ENCODE measurements around the gene CXorf58.

CXorf58 gene

DNA sequence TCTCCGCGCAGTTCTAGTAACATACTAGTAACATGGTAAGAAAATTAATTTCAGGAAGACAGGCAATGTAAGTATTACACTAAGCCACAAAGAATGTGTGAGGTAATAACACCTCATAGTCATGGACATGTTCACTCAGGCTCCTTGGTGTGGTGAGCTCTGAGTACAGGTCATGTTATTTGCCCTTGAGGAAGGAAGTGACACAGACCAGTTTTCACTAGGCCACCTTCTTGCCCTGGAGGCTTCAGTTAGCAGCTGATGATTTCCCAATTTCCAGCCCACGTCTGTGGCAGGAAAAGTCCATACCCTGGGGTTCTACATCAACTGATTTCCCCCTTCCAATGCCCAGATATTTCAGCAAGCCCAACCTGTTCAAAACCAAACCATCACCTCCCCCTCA, 6.7 kb upstream of the CXorf58 start:
- peak; percentile 19 for DNase-seq (ENCODE audit: low spot score)

DNA sequence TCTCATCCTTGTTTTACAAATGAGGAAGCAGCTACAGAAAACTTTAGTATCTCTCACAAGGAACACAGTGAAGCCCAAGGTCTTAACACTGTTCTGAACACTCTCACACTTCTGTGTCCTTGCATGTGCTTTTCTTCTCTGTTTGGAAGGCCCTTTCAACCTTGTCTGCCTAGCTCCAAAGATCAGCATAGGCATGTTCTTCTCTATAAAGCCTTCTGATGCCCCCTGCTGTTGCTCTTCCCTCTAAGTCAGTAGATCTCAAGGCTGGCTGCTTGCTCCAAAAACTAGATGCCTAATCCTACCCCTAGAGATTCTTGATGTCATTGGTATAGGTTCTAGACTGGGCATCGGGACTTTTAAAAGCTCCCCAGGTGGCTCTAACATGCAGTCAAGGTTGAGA, 6.0 kb upstream of the CXorf58 start:
- DNase-seq (ENCODE audit: low spot score) = peak; percentile 70

DNA sequence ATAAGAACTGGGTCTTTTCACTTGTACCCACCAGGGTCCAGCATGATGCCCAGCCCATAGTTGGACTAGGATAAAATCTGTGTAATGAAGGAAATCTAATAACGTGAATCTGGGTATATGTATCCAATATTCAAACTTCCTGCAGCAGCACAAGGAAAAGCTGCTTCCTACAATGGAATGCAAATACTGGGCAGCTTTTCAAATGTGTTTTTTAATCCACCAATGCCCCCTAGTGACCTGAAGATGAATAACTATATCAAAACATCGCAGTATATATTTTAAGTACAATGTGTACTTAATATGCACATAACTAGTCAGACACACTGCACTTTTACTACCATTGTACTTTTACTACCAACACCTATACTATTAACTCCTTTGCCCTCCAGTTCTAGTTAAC, 5.4 kb upstream of the CXorf58 start:
- DNase-seq (ENCODE audit: low spot score) = peak; percentile 74

DNA sequence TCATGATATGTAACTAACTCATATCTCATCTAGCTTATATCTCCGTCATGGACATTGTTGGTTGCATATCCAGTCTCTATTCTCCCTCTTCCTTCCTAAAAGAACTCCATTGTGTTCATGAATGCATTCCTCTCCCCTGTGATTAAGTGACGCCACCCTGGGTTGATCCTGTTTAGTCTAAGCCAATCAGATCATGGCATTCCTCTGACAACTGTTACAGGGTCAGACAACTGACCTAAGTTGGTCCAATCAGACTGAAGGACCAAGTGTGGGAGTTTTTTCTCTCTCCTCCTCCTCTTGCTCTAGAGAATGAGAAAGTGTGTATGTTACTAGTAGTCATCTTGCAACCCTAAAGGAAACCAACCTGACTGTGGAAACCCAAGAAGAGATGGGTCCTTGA, 3.7 kb upstream of the CXorf58 start:
- no peak for DNase-seq (ENCODE audit: low spot score)

DNA sequence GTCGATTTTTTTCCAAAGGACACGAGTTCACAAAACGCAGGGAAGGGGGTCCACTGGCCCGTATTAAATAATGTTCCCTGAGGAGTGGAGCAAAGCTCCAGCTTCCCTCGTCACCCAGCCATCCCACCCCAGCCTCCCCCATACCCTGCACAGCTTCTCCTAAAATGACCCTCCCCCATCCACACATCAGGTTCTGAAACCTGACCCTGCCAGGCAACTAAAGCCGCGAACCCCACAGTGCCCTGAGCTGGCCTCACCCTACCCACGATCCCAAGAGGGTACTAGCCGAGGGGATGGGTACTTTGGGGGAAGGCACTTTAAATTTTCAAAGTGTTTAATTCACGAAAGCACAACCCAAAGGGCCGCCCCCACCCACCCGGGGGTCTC, 702 bp upstream of the CXorf58 start:
- no peak for DNase-seq (ENCODE audit: low spot score)

DNA sequence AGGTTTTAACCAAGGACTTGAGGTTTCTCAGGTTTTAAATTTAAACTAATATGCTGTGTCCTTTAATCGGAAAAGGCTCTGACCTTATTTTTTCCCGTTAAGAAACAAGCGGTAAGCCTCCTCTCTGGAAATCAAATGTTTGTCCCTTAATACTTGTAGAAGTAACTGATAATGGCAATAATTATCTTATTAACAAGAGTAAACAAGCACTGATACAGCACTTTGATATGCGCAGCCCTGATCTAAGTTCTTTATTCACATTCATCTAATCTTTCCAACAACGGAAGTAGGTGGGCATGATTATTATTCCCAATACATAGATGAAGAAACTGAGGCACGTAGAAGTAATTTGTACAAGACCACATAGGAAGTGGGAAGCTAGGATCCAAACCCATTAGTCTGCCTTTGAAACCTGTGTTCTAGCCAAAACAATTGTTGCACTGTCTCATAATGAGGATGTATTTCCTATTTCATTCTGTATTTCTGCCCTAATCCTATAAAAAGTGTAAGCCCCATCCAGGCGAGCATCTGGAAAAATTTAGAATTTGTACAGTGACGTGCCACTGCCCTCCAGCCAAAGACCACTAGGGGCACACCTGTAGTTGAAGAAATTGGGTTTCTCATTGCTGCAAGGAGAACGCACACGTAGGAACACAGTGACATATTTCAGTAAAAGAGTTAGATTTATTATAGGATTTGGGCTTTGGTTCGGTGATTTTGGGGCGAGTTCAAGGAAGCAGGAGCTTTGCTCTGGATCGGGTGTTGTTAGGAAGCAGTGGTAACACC, 606 bp downstream of the CXorf58 start:
- DNase-seq (ENCODE audit: low spot score) = peak; percentile 16

DNA sequence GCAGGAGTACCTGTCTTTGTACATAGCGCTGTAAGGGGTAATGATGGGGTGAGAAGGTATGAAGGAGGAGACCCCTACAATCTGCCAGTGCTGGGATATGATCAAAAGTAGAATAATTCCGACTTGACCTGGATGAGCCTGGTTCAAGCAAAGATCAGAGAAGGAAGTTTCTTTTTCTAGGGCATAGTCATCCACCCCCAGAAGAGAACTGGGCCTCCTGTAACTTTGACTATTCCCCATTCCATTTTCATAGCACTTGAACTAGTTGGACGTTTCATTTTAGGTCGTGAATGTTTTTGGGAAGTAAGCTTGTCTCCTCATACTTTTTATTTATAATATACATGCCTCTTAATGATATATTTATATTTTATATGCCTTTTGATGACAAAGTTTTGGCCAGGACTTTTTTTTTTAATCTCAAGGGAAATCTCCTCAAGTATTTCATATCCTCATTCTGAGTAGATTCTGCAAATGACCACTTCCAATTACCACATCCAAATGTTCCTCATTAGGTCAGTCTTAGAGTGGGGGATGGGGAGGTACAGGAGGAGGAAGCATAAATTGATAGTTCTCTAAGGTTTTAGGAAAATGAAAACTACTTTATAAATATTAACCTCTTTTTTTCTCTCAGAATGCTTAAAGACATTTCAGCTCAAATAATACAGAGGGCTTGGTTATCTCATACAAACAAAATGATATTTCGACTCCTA, 3.5 kb downstream of the CXorf58 start:
- no peak for DNase-seq (ENCODE audit: low spot score)

DNA sequence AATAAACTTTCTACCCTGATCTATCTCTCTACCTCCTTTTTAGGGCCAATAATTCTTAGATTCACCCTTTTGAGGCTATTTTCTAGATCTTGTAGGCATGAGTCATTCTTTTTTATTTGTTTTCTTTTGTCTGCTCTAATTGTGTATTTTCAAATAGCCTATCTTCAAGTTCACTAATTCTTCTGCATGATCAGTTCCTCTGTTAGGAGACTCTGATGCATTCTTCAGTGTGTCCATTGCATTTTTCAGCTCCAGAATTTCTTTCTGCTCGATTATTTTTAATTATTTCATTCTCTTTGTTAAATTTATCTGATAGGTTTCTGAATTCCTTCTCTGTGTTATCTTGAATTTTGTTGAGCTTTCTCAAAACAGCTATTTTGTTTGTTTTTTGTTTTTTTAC, 11.3 kb downstream of the CXorf58 start:
- no peak for DNase-seq (ENCODE audit: low spot score)

DNA sequence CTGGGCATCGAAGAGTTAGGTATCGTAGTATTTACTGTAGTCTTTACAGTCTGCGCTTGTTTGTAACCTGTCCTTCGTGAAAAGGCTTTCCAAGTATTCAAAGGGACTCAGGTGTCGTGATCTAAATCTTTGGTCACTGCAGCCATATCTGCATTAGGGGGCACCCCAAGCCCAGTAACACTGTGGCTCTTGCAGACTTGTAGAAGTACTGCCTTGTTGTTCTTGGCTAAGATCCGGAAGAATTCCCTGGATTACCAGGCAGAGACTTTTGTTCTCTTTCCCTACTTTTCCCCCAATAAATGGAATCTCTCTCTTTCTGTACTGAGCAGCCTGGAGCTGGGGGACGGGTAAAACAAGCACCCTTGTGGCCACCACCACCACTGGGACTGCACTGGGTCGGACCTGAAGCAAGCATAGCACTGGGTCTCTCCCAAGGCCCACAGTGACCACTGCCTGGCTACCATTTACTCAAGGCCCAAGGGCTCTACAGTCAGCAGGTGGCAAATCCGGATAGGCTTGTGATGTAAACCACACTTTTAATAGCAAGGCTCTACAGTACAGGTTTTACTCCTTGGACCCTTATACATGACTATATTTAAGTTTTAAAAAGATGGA, 12.0 kb downstream of the CXorf58 start:
- DNase-seq (ENCODE audit: low spot score) = peak; percentile 20

DNA sequence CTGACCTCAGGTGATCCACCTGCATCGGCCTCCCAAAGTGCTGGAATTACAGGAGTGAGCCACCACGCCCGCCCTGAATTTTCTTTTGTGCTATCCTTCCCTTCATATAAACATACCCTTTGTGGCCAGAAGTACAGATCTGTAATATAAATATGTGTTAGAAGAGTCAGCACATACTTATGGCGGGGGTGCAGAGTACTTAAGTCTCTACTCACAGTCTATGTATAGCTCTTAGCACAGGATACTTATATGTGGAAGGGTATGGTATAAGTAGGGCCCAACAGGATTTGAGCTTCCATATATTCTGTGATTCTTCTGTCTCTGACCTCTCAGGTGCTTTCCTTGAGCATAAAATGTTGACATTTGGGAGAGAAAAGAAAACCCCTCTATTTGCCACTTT, 18.2 kb downstream of the CXorf58 start:
- no peak for DNase-seq (ENCODE audit: low spot score)

DNA sequence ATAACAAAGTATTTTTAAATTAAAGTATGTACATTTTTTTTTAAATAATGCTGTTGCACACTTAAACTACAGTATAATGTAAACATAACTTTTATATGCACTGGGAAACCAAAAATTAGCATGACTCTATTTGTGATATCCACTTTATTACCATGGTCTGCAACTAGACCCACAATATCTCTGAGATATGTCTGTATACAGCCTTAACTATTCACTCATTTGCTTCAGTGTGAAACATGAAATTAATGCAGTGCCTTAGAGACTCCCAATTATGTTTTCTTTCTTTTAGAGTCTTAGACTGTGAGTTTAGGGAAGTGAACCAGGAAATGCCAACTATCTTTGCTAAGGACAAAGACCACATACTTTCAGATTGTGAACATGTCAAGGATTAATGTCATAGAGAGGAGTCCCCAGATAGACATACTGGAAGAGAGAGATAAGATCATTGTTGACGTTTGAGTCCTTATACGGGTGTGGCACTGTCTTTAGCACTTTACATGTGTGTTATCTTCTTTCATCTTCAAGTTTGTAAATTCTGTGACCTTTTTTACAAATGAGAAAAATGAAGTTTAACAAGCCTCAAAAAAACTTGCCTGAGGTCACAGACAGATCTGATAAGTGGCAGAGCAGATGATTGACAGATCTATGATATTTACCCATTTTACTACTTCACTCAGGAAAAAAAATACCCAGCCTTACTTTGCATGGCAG, 23.2 kb downstream of the CXorf58 start:
- DNase-seq (ENCODE audit: low spot score) = no peak

DNA sequence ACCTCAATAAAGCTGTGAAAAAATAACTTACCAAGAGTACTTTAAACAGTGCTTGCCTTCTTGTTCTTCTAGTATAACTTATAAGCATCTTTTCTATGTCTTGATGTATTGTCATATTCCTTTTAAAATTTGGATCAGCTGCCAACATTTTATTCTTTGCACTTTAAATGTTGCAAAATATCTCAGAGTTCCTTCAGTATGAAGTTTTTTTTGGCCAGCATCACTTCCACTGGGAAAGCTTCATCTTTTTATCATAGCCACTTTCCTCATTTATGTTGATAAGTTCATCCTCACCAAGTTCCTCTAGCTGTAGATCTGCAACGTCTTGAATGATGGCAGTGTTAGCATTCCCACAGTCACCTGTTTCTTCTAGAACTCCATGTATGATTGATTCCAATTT, 24.2 kb downstream of the CXorf58 start:
- DNase-seq (ENCODE audit: low spot score) = no peak

DNA sequence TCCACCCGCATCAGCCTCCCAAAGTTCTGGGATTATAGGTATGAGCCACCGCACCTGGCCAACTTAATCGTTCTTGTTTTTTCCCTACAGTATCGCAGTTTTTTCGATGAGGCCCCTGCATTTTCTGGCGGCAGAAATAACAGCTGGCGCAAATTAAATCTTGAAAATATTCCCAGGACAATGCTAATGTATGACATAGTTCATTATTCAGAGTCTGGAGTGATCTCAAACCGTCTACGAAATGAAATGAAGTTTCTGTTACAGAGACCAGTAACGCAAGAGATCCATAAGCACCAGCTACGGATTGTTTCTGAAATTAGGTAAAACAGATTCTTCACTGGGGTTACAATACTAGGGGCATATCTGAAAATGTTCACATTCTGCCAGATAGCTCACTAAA, 27.3 kb downstream of the CXorf58 start:
- DNase-seq (ENCODE audit: low spot score) = no peak

DNA sequence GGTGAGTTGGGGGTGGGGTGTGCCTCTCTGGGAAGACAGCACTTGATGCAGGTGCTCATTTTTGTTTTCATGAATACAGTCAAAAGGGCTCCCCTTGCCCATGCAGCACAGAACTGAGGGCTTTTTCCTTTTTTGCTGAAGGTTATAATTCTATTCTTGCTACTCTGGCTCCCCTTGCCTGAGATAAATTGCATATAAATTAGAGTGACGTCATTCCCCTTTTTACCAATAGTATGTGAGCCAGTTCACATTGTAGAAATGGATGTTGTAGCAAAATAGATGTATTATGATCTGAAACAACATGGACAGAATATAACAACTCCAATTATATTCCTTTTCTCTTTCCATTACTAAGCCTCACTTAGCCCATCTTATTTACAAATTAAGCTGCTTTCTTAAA, 28.4 kb downstream of the CXorf58 start:
- no peak for DNase-seq (ENCODE audit: low spot score)

DNA sequence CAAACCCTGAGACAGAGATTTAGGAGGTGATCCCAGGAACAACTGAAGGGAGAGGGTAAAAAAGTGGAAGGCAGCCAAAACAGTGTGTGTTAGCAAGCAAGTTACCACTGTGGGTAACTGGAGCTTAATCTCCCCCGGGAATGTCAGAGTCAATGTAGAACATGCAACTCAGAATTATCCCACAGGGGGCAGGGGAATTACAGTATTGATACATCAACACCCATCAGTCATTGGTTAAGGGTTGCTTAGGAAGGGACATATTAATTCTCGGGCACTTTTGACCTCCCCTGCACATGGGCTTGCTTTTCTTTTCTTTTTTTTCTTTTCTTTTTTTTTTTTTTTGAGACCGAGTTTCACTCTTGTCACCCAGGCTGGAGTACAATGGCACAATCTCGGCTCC, 29.3 kb downstream of the CXorf58 start:
- DNase-seq (ENCODE audit: low spot score) = no peak

DNA sequence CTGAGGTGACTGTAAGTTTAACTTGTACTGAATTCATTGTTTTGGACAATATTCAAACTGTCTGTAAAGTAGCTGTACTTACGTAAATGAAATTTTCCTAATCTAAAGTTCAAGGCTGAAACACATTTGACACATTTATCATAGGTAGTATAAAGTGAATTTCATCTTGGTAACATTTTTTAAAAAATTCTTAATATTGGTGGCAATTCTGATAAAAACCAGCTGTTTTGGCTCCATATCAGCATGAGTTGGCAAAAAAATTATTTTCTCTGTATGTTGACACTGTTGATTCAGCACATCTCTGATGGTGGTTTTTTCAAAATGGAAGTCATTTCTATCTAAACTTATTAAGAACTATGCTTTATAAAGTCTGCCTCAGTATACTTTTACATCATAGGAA, 30.9 kb downstream of the CXorf58 start:
- DNase-seq (ENCODE audit: low spot score) = no peak

DNA sequence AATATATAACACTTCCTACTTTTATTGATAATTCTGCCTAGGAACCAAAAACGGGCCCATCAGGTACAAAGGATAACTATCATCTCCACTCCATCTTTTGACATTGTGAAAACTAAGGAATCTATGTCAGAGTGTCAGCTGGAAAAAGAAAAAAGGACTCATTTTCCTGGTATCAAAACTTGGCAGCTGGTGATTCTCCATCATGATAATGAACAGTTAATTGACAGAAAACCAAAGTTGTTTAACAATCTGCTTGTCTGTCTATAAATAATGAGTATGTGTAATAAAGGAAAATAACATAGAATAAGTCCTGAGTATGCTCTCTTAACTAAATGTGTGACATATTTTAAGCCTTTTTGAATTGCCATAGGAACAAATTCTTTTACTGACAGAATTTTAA, 31.4 kb downstream of the CXorf58 start:
- DNase-seq (ENCODE audit: low spot score) = no peak

DNA sequence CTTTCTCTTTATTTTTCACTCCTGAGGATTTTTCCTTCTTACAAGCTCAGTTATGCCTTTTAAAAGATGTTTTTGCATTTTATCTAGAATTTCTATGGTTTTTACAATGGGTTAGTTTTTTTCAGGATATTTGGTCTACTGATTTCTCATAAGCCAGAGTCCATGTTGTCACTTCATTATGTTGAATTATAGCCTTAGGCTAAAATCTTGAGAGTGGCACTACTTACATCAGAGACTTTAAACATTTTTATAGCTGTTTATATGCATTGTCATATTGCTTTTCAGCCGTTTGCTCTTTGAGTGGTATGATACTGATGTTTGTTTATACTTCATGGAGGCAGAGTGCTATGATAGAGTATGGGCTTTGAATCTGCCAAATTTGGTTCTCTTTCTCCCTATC, 36.4 kb downstream of the CXorf58 start:
- no peak for DNase-seq (ENCODE audit: low spot score)

DNA sequence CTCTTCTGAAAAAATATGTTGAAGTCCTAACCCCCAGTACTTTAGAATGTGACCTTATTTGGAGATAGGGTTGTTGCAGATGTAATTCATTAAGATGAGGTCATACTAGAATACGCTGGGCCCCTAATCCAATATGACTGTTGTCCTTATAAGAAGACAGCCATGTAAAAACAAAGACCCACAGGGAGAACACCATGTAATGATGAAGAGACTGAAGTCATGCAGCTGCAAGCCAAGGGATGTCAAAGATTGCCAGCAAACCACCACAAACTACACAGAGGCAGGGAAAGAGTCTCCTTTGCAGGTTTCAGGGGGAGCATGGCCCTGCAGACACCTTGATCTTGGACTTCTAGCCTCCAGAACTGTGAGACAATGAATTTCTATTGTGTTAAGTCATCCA, 37.4 kb downstream of the CXorf58 start:
- DNase-seq (ENCODE audit: low spot score) = no peak

DNA sequence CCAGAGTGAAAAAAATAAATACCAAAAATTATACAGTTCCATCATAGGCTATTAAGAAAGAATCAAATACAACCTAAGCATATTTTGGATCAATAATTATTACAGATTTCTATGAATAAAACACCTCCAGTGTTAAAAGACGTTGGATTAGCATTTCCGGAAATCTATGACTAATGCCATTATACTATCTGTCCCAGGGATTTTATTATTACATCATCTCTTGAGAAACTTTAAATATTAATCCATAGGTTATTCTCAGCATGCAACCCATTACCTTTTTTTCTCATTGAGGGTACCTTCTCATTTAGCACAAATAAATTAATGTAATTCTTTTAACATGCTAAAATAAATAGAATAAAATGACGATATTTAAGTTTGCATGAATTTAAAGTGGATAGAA, 44.6 kb downstream of the CXorf58 start:
- DNase-seq (ENCODE audit: low spot score) = no peak

DNA sequence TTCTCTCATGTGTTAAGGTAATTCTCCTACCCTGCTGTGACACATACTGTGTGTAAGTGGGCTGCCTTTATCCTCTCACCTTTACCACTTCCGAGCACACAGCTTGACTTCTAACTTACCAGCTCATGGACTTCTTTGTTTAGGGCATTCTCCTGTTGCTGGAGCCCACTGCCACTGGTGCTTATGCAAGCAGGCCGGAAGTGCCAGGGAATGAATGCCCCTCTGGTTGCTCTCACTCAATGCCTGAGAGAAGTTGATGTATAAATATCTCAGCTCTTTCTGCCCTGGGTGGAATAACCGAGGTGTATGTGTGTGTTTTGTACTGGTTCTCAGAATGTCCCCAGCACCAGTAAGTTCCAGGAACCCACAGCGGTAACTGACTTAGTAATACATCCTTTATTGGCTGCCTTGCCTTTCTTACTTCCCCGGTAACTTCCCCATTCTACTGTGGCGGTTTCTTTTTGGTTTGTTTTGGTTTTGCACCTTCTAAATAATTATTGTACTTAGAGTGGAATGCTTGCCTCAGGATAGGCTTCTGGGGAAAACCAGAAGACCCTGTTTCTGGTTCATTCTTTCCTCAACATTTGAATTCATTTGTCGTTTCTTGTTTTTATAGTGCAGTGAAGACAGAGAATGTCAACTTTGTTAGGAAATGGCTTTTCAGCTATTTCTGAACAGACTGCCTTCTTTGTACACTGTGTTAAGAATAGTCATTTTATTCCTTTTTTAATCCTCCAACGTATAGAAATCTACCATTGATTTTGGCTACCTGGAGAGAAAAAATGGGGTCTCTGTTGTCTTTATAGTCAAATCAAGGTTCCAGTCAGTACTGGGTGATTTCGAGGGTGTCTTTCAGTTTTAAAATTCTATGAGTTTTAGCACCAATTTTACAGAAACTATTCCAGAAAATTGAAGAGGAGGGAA, 45.4 kb downstream of the CXorf58 start:
- DNase-seq (ENCODE audit: low spot score) = no peak

DNA sequence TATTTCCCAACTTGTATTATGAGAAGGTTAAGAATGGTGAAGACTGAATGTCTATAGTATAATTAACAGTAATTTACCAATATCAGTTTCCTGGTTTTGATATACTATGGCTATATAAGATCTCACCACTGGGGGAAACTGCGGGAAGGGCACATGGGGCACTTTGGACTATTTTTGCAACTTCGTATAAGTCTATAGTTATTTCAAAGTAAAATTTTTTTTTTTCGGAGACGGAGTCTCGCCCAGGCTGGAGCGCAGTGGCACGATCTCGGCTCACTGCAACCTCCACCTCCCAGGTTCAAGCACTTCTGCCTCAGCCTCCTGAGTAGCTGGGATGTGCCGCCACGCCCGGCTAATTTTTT, 46.1 kb downstream of the CXorf58 start:
- no peak for DNase-seq (ENCODE audit: low spot score)
